Hepatocyte (in vitro differentiated cells): ENCODE data around the gene SCO1. TPM values are rescaled to one million over a fixed set of nuclear protein-coding genes. Genes with fewer than 3 reads are reported as not detected.

Source experiments
- DNase-seq: peaks from one replicate; pipeline ENCODE4 v3.0.0-alpha.2; 2016; ENCODE audit warnings: low spot score
- H2AFZ ChIP-seq: fragments of 200-600 bp; sonication (generic); 2 replicates; pipeline ENCODE4 v1.6.0; 2016; ENCODE audit warnings: antibody characterized with exemption, mild to moderate bottlenecking
- H3K27ac ChIP-seq: fragments of 200-600 bp; sonication (generic); 2 replicates; pipeline ENCODE4 v1.5.1; 2016; ENCODE audit warnings: mild to moderate bottlenecking
- H3K27me3 ChIP-seq: fragments of 200-600 bp; sonication (generic); 2 replicates; pipeline ENCODE4 v1.6.1; 2016
- H3K36me3 ChIP-seq: fragments of 200-600 bp; sonication (generic); replicated peaks from 2 replicates; pipeline ENCODE4 v1.5.1; 2016; ENCODE audit warnings: low read depth; ENCODE audit not compliant: insufficient read depth
- H3K4me1 ChIP-seq: fragments of 200-600 bp; sonication (generic); 2 replicates; pipeline ENCODE4 v1.5.1; 2016; ENCODE audit warnings: mild to moderate bottlenecking, moderate library complexity; ENCODE audit not compliant: insufficient read depth
- H3K4me2 ChIP-seq: fragments of 200-600 bp; sonication (generic); 2 replicates; pipeline ENCODE4 v1.6.0; 2016
- H3K4me3 ChIP-seq: fragments of 200-600 bp; sonication (generic); 2 replicates; pipeline ENCODE4 v1.5.1; 2016; ENCODE audit warnings: mild to moderate bottlenecking
- H3K79me2 ChIP-seq: fragments of 200-600 bp; sonication (generic); 2 replicates; pipeline ENCODE4 v1.6.0; 2017; ENCODE audit warnings: mild to moderate bottlenecking
- H3K9me2 ChIP-seq: fragments of 200-600 bp; sonication (generic); replicated peaks from 2 replicates; pipeline ENCODE4 v1.6.0; 2017; ENCODE audit warnings: mild to moderate bottlenecking; ENCODE audit not compliant: insufficient read depth
- H3K9me3 ChIP-seq: fragments of 200-600 bp; sonication (generic); 2 replicates; pipeline ENCODE4 v1.5.1; 2016; ENCODE audit warnings: low read depth, mild to moderate bottlenecking
- H4K20me1 ChIP-seq: fragments of 200-600 bp; sonication (generic); 2 replicates; pipeline ENCODE4 v1.6.0; 2016; ENCODE audit warnings: mild to moderate bottlenecking; ENCODE audit not compliant: insufficient read depth, poor library complexity, severe bottlenecking
- EZH2 ChIP-seq: fragments of 200-600 bp; sonication (generic); IDR thresholded peaks from 2 replicates; pipeline ENCODE4 v1.6.1; 2016; ENCODE audit warnings: antibody characterized with exemption, mild to moderate bottlenecking, borderline replicate concordance
- EZH2phosphoT487 ChIP-seq: fragments of 200-600 bp; sonication (generic); IDR thresholded peaks from one replicate; pipeline ENCODE4 v1.6.1; 2018; ENCODE audit warnings: antibody characterized with exemption, mild to moderate bottlenecking, low read depth, moderate library complexity; ENCODE audit not compliant: unreplicated experiment, severe bottlenecking
- WGBS: methylation state at CpG from one replicate; pipeline ENCODE4 v1.1.6; 2016; ENCODE audit warnings: low lambda C conversion rate; ENCODE audit errors: missing lambda C conversion rate; 5-methylcytosine and 5-hydroxymethylcytosine counted together
- polyA plus RNA-seq: library from polyadenylated mRNA; unstranded; fragments of >200 nt; fragmentation: Nextera tagmentation; extraction: Ambion mirVana; gene quantifications from 2 replicates; pipeline ENCODE4 v1.2.1, GENCODE V29; 2016
- total RNA-seq: library from RNA; depleted of rRNA; stranded (reverse); fragments of >200 nt; gene quantifications from 2 replicates; pipeline ENCODE4 v1.2.3, GENCODE V29; 2014
- TF ChIP-seq, protein P1 (sequence below): fragments of 200-600 bp; sonication (generic); IDR thresholded peaks from 2 replicates; pipeline ENCODE4 v1.5.1; 2016; ENCODE audit warnings: antibody characterized with exemption, mild to moderate bottlenecking; ENCODE audit not compliant: poor library complexity

Gene SCO1
- total and polyA plus RNA-seq, 2 experiments from 2014 or later, result 34.0 to 45.8 TPM

DNA sequence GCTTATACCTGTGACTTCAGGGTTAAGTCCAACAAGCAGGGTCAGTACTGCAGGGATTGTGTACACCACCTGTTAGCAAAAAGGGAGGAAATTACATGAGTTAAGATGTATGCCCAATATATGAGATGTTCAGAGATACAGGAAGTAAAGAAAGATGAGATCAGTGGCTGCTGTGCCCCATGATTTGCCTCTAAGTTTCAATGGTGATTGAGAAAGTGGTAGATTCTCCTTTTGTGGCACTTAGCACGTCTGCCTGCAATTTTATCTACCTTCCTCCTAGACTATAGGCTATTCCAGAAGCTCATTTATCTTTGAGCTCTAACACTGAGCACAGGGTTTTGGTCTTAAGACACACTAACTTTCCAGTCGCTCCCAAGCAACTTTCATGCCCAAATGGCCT, 28.9 kb upstream of the SCO1 start:
- Histone ChIP-seq H3K9me3 (no peaks in the 10 kb centered on the region), H3K4me3 (no peak overlapping the region), H3K79me2 (no peaks in the 10 kb centered on the region), H4K20me1 (no peaks in the 10 kb centered on the region), H3K27me3 (no peaks in the 10 kb centered on the region), H3K9me2 (no peaks in the 10 kb centered on the region), H3K4me2 (no peak overlapping the region), H2AFZ (no peak overlapping the region), H3K27ac (peak overlapping the region; percentile 76), H3K4me1 (peaks cover 23% of the 10 kb centered on the region), H3K36me3 (no peaks in the 10 kb centered on the region)
- DNase-seq, result no peak
- no peak for TF ChIP-seq EZH2
- no peak for TF ChIP-seq EZH2phosphoT487
- TF ChIP-seq, protein P1, sequence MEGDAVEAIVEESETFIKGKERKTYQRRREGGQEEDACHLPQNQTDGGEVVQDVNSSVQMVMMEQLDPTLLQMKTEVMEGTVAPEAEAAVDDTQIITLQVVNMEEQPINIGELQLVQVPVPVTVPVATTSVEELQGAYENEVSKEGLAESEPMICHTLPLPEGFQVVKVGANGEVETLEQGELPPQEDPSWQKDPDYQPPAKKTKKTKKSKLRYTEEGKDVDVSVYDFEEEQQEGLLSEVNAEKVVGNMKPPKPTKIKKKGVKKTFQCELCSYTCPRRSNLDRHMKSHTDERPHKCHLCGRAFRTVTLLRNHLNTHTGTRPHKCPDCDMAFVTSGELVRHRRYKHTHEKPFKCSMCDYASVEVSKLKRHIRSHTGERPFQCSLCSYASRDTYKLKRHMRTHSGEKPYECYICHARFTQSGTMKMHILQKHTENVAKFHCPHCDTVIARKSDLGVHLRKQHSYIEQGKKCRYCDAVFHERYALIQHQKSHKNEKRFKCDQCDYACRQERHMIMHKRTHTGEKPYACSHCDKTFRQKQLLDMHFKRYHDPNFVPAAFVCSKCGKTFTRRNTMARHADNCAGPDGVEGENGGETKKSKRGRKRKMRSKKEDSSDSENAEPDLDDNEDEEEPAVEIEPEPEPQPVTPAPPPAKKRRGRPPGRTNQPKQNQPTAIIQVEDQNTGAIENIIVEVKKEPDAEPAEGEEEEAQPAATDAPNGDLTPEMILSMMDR, result no peak
- 46% methylated on average over 2 of the region's 2 CpGs for WGBS

DNA sequence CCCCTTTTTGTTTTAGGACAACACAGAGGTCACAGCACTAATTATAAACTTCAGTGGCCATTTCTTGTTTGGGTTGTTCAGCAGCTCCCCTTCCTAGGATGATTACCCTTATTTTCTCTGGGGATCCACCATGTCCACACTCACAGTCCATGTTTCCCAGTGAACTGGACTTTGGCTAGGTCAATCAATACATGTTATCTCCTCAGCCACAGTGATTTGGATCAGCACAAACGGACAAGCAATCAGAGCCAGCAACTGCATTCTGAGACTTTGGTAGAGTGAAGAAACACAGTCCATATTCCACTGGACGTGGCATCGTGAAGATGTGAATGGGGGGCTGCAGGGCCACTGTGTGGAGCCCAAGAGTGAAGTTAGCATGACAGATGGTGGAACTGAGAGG, 27.9 kb upstream of the SCO1 start:
- 66% methylated on average over 3 of the region's 3 CpGs for WGBS
- H2AFZ ChIP-seq, result no peak overlapping the region
- DNase-seq, result no peak
- H3K27me3 ChIP-seq, result no peaks in the 10 kb centered on the region
- H3K9me3 ChIP-seq, result no peaks in the 10 kb centered on the region
- H4K20me1 ChIP-seq, result no peaks in the 10 kb centered on the region
- no peak overlapping the region for H3K4me2 ChIP-seq
- H3K36me3 ChIP-seq, result no peaks in the 10 kb centered on the region
- peak overlapping the region; percentile 76 for H3K27ac ChIP-seq
- no peaks in the 10 kb centered on the region for H3K9me2 ChIP-seq
- H3K4me3 ChIP-seq, result no peak overlapping the region
- peaks cover 17% of the 10 kb centered on the region for H3K4me1 ChIP-seq
- TF ChIP-seq EZH2, result no peak
- TF ChIP-seq, protein P1, result no peak
- TF ChIP-seq EZH2phosphoT487, result no peak
- no peaks in the 10 kb centered on the region for H3K79me2 ChIP-seq

DNA sequence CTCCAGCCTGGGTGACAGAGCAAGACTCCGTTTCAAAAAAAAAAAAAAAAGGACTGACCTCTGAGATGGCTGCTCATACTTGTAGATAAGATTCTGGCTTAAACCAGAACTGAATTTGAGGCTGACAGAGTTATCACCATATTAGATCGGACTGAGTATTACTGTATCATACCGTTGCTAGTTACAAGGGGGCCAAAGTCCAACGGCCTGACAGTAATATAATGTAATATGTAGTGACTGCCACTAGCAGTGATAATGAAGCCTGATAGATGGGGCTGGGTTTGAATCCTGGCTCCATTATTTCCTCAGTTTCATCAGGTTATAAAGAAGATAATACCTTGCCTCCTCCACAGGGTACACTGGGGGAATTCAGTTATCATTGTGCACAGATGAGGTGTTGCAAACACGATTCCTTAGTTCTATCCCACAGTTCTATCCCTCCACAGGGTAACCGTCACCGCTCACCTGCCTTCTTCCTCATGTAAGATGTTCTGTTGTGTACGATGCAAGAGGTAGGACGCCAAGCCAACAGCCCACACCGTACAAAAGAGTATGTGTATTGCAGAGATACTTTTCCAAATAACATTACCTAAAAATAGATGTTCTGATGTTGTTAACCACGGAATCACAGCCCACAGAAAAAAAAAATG, 27.3 kb upstream of the SCO1 start:
- Histone ChIP-seq H3K4me2 (no peak overlapping the region), H3K27me3 (no peaks in the 10 kb centered on the region), H3K27ac (peak overlapping the region; percentile 87), H3K4me1 (peaks cover 17% of the 10 kb centered on the region), H3K9me3 (no peaks in the 10 kb centered on the region), H3K36me3 (no peaks in the 10 kb centered on the region), H4K20me1 (no peaks in the 10 kb centered on the region), H3K4me3 (no peak overlapping the region), H3K9me2 (no peaks in the 10 kb centered on the region), H3K79me2 (no peaks in the 10 kb centered on the region), H2AFZ (no peak overlapping the region)
- TF ChIP-seq, protein P1, result no peak
- TF ChIP-seq EZH2phosphoT487, result no peak
- TF ChIP-seq EZH2, result no peak
- 84% methylated on average over 11 of the region's 11 CpGs for WGBS
- DNase-seq, result peak; percentile 63
